ENCODE data around the gene EMILIN1.

Gene EMILIN1

DNA sequence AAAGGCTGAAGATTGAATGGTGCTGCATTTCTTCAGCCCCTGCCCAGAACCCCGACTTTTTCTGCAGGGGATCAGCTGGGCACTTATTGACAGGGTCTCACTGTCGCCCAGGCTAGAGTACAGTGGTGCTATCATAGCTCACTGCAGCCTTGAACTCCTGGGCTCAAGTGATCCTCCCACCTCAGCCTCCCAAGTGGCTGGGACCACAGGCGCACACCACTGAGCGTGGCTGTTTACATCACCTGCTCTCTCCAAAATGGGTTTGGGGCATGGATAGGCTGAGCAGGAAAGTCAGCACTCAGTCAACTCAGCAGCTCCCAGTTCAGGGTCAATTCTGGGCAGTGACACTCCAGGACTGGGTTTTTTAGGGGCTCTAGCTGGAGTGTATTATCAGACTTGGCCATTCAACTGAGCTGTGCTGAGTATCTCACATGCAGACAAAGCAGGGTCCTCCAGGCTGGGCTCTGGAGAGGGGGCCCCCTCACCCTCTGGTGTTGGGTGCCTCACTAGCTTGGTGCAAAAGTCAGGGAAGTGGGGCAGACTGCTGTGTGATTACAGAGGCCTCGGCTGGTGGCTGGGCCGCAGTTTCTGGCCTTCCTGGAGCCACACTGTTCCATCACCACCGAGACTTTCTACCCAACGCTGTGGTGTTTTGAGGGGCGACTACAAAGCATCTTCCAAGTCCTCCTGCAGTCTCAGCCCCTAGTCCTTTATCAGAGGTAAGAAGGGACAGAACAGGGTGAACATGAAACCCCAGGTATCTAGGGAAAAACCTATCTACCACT lies 49.7 kb downstream of the EMILIN1 start:
- no peak for DNase-seq

DNA sequence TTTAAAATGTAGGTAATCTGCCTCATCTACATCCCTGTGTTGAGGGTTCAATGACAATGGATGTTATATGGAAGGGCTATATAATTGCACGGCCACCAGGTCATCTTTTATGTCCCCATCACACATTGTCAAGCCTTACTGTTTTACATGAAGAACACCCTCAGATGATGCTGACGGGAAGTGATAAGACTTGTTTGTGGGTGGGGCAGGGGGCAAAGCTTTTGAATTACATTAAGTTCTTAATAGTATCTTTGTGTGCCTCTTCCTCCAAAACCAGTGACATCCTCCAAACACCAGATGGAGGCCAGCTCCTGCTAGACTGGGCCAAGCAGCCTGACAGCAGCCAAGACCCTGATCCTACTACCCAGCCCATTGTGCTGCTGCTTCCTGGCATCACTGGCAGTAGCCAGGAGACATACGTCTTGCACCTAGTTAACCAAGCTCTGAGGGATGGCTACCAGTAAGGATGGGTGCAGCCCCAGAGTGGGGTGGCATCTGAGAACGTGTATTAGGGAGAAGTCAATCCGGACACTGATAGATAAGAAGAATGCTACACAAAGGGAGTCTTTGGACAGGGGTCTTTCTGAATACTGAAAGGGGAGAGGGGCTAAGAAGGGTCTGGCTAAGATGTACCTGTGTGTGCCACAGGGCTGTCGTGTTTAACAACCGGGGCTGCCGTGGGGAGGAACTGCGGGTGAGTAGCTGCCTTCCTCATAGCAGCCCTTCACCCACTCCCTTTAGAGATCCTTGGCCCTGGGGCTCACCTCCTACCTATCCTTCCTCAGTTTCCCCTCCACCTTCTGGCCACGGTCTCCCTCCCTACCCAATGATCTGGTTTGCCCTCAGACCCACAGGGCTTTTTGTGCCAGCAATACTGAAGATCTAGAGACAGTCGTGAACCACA lies 50.5 kb downstream of the EMILIN1 start:
- no peak for DNase-seq

GRCh38 chr2:27130396-27130795 lies 52.0 kb downstream of the EMILIN1 start:
- no peak for DNase-seq

- no peak for DNase-seq
Measured at GRCh38 chr2:27131429-27131828, 53.0 kb downstream of the EMILIN1 start.

DNA sequence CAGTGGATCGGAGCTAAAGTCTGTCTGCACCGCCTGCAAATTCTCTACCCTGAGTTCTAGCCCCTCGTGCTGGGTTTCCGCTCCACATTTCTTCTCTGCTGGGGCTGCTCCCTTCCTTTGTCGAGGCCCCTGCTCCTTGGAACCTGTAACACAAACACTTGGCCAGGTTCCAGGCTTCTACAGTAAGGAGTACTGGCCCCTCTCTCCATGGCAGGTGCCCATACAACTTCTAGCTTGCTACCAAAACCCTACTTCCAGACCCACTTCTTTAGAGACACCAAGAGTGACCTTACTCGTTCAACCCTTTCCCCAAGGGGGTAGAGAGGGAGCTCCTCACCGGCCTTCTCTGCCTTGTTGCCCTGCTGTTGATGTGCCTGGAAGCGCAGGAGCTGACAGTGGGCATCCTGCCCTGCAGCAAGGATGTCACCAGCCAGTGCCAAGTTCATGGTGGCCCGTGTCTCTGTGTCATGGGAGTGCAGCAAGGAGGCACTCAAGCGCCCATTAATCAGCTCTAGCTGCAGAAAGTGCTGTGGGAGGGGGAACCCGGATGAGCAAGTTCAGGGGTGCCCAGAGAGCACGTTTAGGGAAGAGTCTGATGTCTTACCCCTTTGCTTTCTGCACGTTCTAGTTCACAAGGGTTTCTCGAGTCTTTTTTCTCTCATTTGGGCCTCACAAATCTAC lies 54.9 kb downstream of the EMILIN1 start:
- DNase-seq, result no peak

GRCh38 chr2:27133905-27134780 lies 55.7 kb downstream of the EMILIN1 start, which contains the start of gene PREB:
Gene PREB, minus strand, starts transcription at chr2:27134636. Its CDS starts 215 bp downstream, at chr2:27134421.
- peak; percentile 90 for DNase-seq

DNA sequence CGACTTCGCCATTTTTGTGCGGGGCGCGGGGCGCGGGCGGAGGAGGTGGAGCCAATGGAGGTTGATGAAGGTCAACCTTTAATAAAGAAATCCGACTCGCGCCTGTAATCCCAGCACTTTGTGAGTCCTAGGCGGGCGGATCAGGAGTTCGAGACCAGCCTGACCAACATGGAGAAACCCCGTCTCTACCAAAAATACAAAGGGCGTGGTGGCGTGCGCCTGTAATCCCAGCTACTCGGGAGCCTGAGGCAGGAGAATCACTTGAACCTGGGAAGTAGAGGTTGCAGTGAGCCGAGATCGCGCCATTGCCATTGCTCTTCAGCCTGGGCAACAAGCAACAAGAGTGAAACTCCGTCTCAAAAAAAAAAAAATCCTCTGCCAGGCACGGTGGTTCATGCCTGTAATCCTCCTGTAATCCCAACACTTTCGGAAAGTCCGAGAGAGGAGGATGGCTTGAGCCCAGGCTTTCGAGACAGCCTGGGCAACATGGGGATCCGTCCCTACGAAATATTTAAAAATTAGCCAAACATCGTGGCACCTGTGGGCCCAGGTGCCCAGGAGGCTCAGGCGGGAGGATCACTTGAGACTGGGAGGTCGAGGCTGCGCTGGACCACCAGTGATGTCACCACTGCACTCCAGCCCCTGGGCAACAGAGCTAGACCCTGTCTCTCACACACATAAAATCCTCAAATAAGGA lies 56.5 kb downstream of the EMILIN1 start:
- no peak for DNase-seq

GRCh38 chr2:27135478-27135955 lies 57.1 kb downstream of the EMILIN1 start:
- no peak for DNase-seq

Data from NCI-H226 (cell line).